ENCODE data around the gene ACTN3.

ACTN3 gene

DNA sequence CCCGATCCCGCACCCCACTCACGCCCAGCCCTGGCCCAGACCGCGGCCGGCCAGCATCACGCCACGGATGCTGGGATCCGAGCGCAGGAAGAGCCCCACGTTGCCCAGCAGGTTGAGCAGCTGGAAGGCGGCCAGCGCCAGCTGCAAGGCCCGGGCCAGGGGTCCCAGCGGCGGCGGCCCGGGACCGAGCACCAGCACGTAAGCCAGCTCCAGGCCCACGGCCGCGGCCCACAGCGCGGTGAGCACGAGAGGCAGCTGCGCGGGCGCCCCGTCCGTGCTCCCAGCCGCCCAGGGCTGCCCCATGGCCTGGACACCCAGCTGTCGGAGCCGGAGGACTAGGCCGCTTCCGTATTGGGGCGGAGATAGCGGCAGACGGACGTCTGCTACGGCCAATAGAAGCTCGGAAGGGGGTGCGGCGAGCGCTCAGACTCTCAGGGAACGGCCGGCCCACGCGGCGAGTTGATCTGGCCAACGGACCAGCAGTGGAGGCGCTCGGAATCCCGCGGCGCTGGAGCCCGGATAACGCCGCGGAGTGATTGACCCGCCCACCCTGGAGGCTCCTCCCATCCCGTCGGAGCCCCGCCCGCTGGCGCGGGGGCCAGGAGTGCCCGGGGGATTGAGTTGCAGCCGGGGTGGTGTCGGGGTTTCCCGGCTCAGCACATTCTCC lies 869 bp upstream of the ACTN3 start, which contains the start of gene ZDHHC24:
TSS of gene ZDHHC24 (minus strand) at position 348 of the 667 bp plus-strand sequence. CDS start at position 303, 45 bp downstream.
- DNase-seq: peak; percentile 93

DNA sequence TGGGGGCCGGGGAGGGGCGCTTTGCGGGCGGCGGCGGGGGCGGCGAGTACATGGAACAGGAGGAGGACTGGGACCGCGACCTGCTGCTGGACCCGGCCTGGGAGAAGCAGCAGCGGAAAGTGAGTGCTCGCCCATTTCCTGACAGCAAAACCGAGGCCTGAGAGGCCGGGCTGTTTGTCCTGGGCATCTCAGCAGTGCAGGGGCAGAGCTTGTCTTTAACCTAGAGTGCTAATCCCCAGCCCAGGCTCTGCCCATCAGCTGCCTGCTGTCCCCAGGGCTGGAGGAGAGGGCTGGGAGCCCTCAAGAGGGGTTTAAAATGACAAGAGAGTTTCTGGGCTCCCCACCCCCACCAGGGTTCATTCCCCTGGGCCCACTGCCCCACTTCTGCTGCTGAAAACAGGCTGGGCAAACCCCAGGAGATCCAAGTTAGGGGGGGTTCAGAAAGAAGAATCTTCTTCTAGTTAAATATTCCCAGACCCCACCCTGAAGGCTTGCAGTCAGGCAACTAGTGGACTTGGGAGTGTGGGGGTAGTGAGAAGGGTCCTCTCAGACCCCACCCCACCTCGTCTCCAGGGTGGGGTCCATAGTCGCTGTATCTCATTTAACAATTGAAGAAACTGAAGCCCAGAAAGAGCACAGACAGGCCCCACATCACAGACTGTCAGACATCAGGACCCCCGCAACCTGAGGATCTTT lies 411 bp downstream of the ACTN3 start:
- DNase-seq: no peak

DNA sequence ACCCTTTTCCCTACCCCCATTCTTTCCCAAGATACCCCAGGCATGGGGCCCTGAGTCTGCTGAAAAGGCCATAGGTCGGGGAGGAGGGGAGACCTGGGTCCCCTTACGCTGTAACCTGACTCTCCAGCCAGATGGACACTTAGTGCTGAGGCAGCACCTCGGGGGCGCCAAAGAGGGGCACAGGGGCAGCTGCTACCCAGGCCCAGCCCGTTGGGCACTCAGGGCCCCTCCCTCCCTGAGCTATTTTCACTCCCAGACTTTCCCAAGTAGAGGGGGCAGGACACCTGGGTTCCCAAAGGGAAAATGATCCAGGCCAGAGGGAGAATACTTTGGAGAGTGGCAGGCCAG lies 933 bp downstream of the ACTN3 start:
- DNase-seq: no peak

DNA sequence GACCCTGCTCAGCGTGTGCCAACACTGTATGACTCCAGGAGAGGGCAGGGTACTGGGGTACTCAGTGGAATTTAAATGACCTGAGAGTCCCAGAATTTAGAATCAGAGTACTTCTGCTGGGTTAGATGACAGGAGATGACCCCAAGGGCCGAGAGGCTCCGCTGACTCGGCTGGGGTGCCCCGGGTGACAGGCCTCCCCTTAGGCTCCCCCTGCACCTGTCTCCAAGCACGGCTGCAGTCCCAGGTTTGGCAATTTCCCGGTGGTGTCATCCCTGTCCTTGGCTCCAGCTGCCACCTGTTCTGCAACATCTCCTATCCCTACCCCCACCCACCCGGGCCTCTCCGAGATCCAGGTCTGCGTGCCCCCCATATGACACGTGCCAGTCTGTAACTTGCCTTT lies 1.3 kb downstream of the ACTN3 start:
- no peak for DNase-seq

DNA sequence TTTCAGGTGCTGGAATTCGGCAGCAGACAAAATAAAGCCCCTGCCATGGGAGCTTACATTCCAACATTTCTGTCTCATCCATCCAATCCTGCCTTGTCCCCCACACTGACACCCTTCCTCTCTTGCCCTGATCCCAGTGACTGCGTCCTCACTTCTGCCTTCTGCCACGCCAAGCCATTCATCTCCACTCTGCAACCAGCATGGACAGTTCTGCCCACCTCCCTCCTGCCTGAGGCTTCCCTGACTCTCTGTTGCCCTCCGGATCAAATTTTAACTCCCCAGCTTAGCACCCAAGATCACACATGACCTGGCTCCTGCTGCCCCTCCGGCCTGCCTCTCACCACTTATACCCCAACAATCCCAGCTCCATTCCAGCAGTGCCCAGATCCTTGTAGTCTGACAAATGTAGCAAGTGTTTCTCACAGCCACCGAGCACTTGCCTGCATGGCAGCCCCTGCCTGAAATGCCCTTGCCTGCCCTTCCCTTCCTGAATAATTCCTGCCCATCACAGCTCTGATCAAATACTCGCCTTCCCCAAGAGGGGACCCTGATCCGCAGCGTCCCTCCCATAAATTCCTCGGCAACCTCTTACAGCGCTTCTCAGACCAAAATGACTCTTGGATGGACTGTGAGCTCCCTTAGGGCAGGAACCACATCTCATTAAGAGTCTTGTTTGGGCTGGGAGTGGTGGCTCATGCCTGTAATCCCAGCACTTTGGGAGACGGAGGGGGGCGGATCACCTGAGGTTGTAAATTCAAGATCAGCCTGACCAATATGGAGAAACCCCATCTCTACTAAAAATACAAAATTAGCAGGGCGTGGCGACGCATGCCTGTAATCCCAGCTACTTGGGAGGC lies 2.3 kb downstream of the ACTN3 start:
- DNase-seq: no peak

DNA sequence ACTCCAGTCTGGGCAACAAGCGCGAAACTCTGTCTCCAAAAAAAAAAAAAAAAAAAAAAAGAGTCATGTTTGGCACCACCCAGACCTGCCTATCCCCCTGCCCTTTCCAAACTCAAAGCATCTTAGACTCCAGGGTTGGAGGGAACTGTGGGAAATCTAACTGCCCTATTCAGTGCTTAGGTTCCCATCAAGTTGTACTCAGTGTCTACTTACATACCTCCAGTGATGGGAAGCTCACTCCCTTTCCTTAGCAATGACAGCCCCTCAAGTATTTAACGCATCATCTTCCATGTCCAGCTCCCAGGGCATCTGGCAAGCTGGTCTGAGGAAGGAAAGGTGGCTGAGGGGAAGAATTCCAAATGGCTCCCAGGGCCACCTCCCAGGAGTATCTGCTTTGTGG lies 3.0 kb downstream of the ACTN3 start:
- DNase-seq: no peak

DNA sequence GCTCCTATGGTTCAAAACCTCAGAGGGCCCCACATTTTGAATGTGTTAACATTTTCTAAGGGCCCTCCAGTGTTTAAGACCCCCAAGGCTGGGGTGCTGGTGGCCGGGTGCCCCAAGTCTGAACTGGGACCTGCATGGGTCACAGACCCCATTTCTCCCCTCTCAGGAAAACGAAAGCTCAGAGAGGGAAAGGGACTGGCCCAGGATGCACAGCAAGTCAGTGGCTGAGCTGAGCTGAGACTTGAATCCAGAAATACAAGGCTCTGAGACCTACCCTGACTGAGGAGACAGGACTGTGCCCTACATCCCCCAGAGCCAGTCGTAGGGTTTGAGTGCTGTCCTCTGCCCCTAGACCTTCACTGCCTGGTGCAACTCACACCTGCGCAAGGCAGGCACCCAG lies 4.2 kb downstream of the ACTN3 start:
- no peak for DNase-seq

DNA sequence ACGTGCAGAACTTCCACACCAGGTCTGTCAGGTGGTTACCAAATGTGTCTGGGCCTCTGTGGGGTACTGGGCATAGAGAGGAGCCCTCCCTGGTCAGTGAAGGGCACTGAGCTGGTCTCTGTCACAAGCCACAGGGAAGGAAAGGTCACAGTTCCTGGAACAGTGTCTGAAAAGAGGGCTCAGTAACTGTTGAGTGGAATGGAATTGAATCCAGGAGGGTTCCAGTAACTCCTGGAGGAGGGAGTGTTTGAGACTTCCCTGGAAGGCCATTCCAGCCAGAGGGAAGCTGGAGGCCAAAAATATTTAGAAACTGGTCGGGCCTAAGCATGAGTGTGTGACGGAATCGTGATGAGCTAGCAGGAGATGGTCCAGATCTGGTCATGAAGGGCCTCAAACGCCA lies 7.9 kb downstream of the ACTN3 start:
- no peak for DNase-seq

DNA sequence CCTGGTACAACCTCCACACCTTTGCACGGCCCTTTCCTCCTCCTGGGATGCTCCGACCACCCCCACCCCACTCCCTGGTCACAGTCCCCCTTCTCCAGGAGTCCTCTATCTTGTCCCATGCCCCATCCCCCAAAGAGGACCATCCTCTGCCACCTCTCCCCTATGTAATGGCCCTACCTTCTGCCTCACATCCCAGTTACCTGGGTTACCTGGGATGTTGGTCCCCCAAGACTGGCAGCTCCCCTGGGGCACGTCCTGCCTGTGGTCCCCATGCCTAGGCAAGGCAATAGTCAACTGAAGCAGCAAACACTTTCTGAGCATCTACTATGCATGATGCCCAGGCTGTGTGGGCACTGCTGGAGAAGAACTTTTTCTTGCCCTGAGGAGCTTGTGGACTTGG lies 8.7 kb downstream of the ACTN3 start:
- no peak for DNase-seq

DNA sequence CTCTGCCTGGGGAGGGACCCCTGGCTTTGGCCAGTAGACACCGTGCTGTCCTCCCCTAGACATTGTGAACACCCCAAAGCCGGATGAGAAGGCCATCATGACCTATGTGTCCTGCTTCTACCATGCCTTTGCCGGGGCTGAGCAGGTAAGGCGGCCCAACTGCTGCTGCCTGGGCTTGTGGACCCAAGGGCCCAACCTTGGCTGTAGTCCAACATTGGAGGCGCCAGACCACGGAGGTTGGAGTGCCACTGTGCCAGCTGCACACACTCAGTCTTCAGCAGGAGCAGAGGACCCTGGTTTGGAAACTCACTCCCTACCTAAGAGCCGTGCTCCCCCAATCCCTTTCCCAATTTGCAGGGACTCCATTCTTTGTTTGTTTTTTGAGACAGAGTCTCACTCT lies 9.4 kb downstream of the ACTN3 start:
- DNase-seq: no peak

DNA sequence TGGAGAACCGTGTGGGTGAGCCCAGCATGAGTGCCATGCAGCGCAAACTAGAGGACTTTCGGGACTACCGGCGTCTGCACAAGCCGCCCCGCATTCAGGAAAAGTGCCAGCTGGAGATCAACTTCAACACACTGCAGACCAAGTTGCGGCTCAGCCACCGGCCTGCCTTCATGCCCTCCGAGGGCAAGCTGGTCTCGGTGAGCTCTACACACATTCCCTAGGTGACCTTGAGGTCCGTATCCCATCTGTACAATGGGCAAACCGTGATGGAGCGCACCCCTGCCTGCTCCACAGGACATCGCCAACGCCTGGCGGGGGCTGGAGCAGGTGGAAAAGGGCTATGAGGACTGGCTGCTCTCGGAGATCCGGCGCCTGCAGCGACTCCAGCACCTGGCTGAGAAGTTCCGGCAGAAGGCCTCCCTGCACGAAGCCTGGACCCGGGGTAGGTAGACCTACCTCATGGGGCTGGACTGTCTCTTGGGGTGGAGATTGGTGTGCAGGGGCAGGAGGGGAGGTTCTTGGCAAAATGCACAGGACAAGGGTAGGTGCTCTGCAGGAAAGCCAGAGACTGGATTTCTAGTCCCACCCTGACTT lies 11.1 kb downstream of the ACTN3 start:
- no peak for DNase-seq

DNA sequence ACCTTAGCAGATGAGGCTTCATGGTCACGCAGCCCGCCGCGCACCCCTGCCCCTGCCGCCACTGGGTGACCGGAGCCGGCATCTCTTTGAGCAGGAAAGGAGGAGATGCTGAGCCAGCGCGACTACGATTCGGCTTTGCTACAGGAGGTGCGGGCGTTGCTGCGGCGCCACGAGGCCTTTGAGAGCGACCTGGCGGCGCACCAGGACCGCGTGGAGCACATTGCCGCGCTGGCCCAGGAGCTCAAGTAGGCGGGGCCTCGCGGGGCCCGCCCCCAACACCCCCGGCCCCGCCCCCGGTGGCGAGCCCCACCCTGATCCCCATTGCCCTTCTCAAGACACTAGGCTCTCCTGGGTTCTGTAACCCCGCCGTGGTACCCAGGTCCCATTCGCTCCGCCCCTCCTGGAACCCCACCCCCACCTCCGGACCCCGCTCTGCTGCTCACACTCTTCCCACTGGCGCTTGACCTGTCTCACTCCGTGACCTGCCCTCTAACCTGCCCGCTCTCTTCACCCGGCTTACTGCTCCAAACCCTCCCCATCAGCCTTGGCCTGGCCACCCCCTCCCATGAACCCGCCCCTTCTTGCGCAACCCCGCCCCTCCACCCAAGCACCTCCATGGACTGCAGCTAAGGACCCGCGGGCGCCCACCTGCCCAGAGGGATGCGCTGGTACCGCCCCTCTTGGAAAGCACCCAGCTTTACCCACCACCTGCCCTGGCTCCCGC lies 12.6 kb downstream of the ACTN3 start:
- DNase-seq: peak; percentile 29

DNA sequence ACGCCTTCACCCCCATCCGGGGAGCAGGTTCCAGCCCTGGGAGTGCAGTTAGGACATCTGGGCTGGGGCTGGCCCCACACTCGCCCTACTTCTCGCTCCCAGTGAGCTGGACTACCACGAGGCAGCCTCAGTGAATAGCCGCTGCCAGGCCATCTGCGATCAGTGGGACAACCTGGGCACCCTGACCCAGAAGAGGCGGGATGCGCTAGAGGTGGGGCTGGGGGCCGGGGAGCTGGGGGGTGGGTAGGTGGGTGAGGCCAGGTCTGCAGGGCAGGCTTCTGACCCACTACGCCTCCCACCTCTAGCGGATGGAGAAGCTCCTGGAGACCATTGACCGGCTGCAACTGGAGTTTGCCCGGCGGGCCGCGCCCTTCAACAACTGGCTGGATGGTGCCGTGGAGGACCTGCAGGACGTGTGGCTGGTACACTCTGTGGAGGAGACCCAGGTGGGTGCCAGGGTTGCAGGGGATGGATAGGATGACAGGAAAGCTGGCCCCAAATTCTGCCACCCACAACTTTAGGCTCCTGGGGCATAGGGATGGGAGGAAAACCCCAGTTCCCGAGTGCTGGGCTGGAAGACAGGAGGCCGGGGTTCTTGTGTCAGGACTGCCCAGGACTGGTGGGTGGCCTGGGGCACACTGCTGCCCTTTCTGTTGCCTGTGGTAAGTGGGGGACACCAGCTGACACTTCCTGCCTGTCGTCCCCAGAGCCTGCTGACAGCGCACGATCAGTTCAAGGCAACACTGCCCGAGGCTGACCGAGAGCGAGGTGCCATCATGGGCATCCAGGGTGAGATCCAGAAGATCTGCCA lies 13.4 kb downstream of the ACTN3 start:
- DNase-seq: no peak

DNA sequence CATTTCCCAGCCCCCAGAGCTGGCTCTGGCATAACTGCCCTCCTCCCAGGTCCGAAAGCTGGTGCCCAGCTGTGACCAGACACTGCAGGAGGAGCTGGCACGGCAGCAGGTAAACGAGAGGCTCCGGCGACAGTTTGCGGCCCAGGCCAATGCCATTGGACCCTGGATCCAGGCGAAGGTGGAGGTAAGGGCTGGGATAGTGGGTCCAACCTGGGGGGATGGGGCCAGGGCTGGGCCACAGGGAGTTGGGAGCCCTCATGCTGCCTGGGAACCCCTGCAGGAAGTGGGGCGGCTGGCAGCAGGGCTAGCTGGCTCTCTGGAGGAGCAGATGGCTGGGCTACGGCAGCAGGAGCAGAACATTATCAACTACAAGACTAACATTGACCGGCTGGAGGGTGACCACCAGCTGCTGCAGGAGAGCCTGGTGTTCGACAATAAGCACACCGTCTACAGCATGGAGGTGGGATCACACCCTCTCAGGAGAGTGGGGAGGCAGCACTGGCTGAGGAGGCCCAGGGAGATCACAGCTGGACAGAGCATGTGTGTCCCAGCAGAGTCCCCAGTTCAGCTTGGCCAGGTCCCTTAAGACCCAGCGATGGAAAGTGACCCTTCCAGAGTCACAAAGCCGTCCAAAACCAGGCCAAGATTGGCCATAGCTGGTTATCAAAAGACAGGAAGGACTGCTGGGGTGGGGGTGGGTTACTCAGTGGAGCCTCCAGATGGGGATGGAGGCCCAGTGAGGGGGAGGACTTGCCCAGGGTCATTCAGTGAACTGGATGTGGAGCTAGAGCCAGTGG lies 14.7 kb downstream of the ACTN3 start:
- no peak for DNase-seq

DNA sequence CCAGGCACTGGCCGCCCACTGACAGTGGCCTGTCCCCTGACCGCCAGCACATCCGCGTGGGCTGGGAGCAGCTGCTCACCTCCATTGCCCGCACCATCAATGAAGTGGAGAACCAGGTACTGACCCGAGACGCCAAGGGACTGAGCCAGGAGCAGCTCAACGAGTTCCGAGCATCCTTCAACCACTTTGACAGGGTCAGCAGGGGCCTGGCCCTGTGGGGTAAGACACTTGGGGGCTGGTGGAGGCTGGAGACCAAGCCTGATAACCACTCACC lies 15.2 kb downstream of the ACTN3 start:
- no peak for DNase-seq

DNA sequence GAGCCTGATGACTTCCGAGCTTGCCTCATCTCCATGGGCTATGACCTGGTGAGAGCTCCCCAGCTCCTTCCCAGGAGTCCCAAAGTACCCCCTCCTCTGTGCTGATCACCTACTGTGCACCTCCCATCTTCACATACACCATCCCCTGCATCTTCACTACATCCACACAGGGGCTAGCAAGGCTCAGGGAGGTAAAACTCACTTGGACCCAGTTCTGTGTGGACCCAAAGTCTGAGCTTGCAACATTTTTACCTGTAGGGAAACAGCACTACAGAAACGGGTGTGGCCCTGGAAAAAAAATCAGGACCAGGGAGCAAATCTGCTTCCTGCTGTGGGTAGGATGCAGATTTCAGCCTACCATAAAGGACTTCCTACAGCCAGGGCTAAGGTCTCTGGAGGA lies 15.6 kb downstream of the ACTN3 start:
- no peak for DNase-seq

DNA sequence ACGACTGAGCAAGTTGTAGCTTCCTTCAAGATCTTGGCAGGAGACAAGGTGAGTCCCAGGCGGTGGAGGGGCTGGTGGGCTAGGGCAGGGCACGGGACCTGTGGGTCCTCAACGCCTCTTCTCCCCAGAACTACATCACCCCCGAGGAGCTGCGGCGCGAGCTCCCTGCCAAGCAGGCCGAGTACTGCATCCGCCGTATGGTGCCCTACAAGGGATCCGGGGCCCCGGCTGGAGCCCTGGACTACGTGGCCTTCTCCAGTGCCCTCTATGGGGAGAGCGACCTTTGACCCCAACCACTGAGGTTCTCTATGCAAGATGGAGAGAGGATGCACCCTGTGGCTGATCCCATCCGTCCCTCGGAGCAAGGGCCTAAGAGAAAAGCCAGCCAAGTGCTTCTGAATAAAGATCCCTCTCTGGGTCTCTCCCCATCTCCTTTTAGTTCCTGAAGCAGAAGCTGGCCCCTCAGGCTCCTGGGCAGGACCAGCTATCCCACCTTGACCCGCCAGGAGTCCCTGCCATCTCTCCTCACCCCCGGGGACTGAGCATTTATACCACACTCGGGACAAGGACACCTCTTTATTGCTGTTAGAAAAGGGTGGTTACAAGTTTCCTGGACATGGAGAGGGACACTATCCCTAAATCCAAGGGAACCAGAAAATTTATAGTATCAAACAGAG lies 16.3 kb downstream of the ACTN3 start:
- DNase-seq: no peak

DNA sequence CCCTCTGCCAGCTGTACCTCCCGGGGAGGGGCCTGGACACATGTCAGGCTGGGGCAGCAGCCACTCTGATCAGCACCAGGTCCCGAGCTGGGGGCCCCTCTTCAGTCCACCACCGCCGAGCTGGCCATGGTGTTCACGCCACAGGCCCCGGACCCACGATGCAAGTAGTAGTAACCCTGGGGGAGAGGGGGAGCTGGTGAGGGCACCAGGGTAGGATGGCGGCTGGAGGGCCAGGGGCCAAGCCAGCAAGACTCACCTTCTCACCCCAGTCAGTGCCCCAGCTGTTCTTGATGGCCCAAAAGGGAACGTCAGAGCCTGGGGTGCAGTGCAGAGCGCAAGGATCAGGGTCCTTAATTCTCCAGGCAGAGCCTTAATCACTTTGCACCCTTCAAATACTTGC lies 17.1 kb downstream of the ACTN3 start:
- no peak for DNase-seq

DNA sequence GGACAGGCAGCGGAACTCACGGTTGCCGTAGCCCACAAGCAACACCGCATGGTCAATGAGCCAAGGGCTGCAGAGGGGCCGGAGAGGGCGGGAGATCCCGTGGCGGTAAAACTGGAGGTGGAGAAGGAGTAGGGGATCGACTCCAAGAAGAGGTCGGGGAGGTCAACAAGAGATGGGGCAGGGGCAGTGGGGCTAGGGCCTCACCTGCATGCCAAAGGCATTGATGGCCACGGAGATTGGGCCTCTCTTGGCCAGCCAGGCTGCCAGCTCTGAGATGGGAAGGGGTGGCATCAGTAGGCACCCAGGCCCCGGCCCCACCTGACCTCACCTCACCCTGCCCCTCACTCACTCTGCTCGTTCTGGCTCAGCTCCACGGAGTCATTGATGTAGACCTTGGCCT lies 17.8 kb downstream of the ACTN3 start:
- no peak for DNase-seq

DNA sequence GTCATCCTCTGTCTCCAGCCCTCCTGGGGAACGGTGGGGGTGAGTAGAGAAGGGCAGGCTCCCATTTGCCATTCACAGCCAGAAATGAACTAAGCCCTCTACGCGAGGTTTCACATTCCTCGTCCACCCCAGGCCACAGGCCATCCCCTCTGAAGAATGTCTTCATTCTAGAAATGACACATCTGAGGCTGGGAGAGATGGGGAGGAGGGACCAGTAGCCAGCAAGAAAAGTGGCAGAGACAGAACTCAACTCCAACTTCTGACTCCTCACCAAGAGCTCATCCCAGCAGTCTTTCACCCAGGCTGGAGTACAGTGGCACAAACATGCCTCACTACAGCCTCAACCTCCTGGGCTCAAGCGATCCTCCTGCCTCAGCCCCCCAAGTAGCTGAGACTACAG lies 18.3 kb downstream of the ACTN3 start:
- DNase-seq: no peak

DNA sequence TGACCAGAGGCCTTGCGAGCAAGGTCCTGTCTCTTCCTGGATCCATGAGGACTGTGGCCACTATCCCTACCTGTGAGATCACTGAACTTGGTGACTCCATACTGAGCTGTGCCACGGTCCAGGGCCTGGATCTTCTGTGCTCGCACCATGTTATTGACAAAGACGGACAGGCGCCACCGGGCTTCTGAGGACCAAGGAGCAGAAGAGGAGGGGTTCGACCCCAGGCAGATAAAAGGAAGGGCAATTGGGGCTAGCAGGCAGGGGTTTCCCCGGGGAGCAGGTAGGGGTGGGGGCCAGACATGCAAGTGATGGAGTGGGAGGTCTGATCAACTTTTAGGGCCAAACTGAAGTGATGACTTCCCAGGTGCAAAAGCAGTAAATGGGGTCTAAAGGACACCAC lies 19.5 kb downstream of the ACTN3 start:
- no peak for DNase-seq

Data from activated naive CD4-positive, alpha-beta T cell treated with Interleukin-2 at 50 U/mL for 16 hours (primary cell).